GM21576 (cell line): ENCODE measurements around the gene C3AR1.

Experiments used
- ATAC-seq: cut with Tn5 transposase; IDR thresholded peaks from one replicate; pipeline ENCODE4 v1.9.1; 2021; ENCODE audit warnings: mild to moderate bottlenecking, moderate library complexity; ENCODE audit not compliant: unreplicated experiment

C3AR1 gene

GRCh38 chr12:8058506-8058905 is 7.7 kb downstream of the C3AR1 start:
- no peak for ATAC-seq

- ATAC-seq: no peak
These were observed 8.3 kb downstream of the C3AR1 start for GRCh38 chr12:8057839-8058238.

- ATAC-seq: no peak
These were observed 8.9 kb downstream of the C3AR1 start for GRCh38 chr12:8057306-8057705.

GRCh38 chr12:8054816-8055215 is 11.3 kb downstream of the C3AR1 start:
- no peak for ATAC-seq

- ATAC-seq: no peak
These were observed 13.5 kb downstream of the C3AR1 start for GRCh38 chr12:8052679-8053078.

- ATAC-seq: no peak
These were observed 15.4 kb downstream of the C3AR1 start for GRCh38 chr12:8050600-8051250.

GRCh38 chr12:8048906-8049305 is 17.3 kb downstream of the C3AR1 start:
- ATAC-seq: no peak

- no peak for ATAC-seq
These were observed 18.3 kb downstream of the C3AR1 start for GRCh38 chr12:8047842-8048241.

GRCh38 chr12:8045952-8046944 is 19.9 kb downstream of the C3AR1 start:
- ATAC-seq: no peak

- ATAC-seq: no peak
These were observed 25.4 kb downstream of the C3AR1 start for GRCh38 chr12:8040791-8041190.

GRCh38 chr12:8038659-8039114 is 27.5 kb downstream of the C3AR1 start:
- no peak for ATAC-seq

- ATAC-seq: no peak
These were observed 28.2 kb downstream of the C3AR1 start for GRCh38 chr12:8037947-8038346.

GRCh38 chr12:8037046-8037663 is 29.0 kb downstream of the C3AR1 start:
- no peak for ATAC-seq

- no peak for ATAC-seq
These were observed 29.8 kb downstream of the C3AR1 start for GRCh38 chr12:8036346-8036745.

GRCh38 chr12:8035440-8036010 is 30.6 kb downstream of the C3AR1 start:
- ATAC-seq: no peak

- ATAC-seq: no peak
These were observed 31.4 kb downstream of the C3AR1 start for GRCh38 chr12:8034802-8035201.

- ATAC-seq: peak; percentile 6
These were observed 32.8 kb downstream of the C3AR1 start for GRCh38 chr12:8033153-8034044.

- peak; percentile 68 for ATAC-seq
These were observed 33.7 kb downstream of the C3AR1 start, which contains the start of gene FOXJ2 for GRCh38 chr12:8032242-8033152. Gene FOXJ2 (plus strand): TSS chr12:8032716. CDS start chr12:8039833, 7,117 bp downstream.

GRCh38 chr12:8031872-8032241 is 34.3 kb downstream of the C3AR1 start:
- ATAC-seq: no peak
